Stimulated activated CD8-positive, alpha-beta memory T cell treated with anti-CD3 and anti-CD28 coated beads, Interleukin-15, amount 100 ng/mL, for 24 hours (primary cell): ENCODE data around the gene DLST.
"Not testable (repeated sequence)": the region's sequence is repeated elsewhere in the genome, so short reads cannot be mapped to it uniquely, and the experiment has no call there.

Experiments used
- DNase-seq: peaks from one replicate; pipeline ENCODE4 v3.0.0-alpha.2; 2020; ENCODE audit warnings: low read depth

Gene DLST

DNA sequence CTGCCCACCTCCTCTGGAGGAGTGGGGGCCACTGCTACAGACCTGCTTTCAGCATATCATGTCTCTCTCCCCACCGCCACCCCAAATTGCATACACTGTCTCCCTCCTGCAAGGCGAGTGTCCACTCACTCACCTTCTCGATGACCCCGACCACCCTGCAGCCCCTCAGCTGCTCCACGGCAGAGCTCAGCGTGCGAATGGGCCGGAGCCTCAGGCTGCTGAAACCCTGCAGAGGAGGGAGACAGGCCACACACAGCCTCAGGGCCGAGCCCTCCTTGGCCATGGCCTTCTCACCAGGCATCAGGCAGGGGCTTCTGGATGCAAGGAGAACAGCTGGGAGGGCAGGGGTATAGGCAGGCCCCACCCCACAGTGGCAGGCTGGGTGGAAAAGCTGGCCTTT lies 36.7 kb downstream of the DLST start:
- no peak for DNase-seq

- no peak for DNase-seq
Observed at GRCh38 chr14:74919421-74920165, 37.9 kb downstream of the DLST start.

DNA sequence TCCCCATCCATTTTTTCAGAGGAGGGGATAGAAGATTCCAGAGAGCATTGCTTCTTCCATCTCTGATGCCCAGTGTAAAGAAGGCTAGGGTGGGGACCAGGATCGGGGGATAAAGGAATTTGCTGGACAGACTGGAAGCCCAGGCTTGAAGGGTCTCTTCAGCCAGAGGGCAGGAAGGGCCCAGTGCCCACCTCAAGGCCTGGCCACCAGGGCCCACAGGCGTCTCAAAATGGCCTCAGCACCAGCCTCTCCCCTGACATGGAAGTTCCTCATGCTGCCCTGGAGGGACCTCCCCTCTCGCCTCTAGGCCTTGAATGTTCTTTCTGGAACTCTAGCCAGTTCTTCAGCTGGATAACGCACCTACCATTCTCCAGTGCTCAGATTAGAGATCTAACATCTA lies 38.6 kb downstream of the DLST start:
- DNase-seq, result no peak

DNA sequence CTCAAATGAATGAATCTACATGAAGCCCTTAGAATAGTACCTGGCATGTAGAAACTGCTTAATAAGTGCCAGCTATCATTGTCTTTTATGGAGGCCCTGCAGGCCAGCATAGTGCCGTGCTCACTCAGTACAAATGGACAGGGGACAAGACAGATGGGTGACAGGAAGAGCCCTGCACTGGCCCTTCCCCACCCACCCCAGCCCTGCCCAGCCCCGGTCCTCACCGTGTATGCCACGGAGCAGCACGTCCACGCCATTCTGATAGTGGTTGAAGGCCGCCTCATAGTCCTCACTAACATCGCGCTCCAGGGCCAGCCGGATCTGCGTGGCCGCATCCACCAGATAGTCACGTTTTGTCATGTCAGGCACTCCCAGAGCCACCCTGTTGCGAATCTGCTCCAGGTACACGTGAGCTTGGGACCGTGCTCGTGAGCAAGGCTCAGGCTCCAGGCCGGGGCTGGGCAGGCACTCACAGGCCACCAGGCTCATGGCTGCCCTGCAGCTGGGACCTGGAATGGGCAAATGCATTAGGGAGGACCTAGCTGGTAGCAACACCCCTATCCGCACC lies 39.4 kb downstream of the DLST start:
- DNase-seq, result no peak

GRCh38 chr14:74921987-74922751 lies 40.5 kb downstream of the DLST start:
- no peak for DNase-seq

DNA sequence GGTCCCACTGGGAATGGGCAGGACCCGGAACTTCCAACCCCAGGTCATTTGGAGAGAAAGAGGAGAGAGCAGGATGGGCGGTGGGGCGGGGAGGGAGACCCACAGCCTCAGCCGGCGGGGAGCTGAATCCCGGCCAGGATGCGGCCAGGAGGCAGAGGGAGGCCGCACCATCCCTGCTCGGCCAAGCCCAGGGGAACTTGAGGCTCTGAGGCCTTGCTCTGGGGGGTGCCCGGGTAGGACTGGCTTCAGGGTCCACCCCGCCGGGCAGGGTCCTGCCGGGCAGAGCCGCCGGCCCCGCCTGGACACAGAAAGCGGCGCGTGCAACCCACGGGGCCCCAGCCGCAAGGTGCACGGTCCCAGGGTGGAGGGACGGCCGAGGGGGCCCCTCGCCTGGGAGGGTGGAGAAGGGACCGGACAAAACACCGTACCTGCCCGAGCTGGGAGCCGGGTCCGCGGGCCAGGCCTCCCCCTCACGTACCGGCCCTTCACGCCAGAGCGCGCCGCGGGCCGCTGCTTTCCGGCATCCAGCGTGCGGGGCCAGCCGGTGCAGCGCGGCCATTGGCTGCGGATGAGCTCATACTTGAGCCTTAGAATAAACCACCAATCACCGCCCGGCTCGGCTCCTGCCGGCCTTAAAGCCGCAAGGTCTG lies 41.2 kb downstream of the DLST start, which contains the start of gene RPS6KL1:
Gene RPS6KL1 (minus strand): TSS at position 509 of the 650 bp plus-strand sequence. CDS start 1,719 bp downstream, outside the sequence.
- DNase-seq, result peak; percentile 44

GRCh38 chr14:74924061-74924460 lies 42.3 kb downstream of the DLST start:
- DNase-seq, result no peak

DNA sequence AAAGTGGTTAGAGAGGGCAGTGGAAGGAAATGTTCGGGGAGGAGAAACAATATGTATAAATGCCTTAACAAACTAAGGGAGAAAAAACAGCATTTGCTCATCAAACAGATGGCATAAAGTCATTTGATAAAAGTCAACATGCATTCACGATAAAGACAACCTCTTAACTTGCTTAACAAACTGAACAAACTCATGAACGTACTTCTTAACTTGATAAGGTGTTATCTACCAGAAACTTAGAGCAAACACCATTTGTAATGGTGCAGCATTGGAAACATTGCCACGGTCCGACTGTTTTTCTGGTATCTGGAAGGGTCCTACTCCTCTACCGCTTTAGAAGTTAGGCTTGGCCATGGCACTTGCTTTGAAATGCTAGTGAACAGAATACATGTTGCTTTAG lies 45.5 kb downstream of the DLST start:
- DNase-seq, result no peak

- DNase-seq, result no peak
Observed at GRCh38 chr14:74929242-74929641, 47.5 kb downstream of the DLST start.

- not testable (repeated sequence) for DNase-seq
Observed at GRCh38 chr14:74931744-74932143, 50.0 kb downstream of the DLST start.

DNA sequence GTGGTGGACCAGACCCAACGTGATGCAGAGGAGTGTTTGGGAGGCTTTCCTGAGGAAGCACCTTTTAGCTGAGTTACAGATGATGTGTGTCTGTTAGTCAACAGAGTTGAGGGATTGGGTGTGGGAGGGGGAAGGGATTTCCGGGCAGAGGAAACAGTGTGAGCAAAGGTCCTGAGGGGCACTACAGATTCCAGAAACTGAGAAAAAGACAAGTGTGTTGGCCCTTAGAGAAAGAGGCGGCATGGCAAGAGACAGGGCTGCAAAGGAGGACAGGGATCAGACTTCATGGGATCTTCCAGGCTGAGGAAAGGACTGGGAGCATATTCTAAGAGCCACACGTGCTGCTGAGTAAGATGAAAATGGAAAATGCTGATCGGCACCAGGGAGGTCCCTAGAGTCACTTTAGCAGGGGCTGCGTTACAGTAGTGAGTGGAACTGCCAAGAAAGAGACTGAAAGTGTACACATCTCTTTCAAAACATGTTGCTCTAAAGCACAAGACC lies 50.7 kb downstream of the DLST start:
- no peak for DNase-seq

- not testable (repeated sequence) for DNase-seq
Observed at GRCh38 chr14:74932936-74933335, 51.2 kb downstream of the DLST start.

DNA sequence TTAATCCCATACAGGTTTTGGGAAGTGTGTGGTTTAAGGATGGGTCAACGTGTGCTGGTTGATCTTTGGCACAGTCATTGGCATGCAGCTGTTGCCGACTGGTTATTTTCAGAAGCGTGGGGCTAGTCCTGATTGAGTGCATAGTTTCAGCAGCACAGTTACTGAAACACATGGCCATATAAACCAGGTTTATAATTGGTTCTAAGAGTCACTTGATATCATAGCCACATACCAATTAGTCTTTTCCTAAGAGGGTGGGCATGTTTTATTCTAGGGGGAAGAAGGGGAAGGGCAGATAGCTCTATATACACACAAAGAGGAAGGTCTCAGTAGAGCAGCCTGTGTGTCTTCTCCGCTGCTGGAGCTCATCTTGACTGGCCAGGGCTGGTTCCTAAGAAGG lies 52.3 kb downstream of the DLST start:
- no peak for DNase-seq

- DNase-seq, result no peak
Observed at GRCh38 chr14:74934476-74935359, 53.0 kb downstream of the DLST start.

- DNase-seq, result no peak
Observed at GRCh38 chr14:74935360-74935680, 53.6 kb downstream of the DLST start.

- DNase-seq, result no peak
Observed at GRCh38 chr14:74936151-74936550, 54.4 kb downstream of the DLST start.

- no peak for DNase-seq
Observed at GRCh38 chr14:74936731-74937130, 55.0 kb downstream of the DLST start.

- DNase-seq, result no peak
Observed at GRCh38 chr14:74937171-74937570, 55.5 kb downstream of the DLST start.

DNA sequence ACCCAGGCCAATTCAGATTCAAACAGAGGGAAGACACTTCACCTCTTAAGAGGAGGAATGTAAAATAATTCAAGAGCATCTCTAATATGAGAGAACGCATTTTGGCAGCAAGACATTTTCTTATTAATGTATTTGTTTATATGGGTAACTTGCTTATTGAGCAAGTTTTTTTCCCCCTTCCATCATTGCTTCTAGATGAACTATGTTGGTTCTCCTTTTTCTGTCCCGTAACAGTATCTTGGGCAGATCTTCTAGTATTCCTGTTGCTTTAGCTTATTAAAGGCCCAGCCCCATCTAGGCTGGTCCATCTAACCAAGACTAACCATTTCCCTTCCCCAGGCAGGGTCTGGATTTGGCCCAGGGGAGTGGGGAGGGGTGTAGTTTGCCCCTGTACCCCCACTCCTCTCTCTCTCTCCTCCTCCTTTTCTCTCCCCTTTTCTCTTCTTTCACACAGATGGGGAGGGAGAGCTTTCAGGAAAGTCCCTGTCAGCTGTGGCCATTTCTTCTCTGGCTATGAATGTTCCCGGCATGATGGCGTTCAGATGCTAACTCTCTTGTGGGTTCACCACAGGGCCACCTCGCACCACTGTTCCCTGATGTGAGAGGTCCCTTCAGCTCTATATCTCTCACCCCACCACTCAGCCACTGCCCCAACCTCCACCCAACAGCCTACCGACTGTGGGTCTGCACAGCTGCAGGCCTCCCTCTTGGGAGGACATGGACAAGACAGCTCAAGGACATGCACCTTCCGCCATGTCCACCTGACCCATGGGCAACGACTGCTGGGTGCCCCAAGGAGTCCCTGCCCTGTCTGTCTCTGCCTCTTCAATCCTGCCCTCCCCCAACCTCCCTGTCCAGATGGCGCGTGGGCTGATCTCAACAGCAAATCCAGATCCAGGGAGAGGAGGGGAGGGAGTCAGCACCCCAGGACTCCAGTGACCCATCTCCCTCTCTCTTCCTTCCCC lies 57.1 kb downstream of the DLST start:
- DNase-seq, result no peak

GRCh38 chr14:74940956-74941565 lies 59.3 kb downstream of the DLST start:
- DNase-seq, result no peak
